ENCODE results near the gene AIF1L.
"Not testable (repeated sequence)": the region's sequence is repeated elsewhere in the genome, so short reads cannot be mapped to it uniquely, and the experiment has no call there.

The AIF1L gene

DNA sequence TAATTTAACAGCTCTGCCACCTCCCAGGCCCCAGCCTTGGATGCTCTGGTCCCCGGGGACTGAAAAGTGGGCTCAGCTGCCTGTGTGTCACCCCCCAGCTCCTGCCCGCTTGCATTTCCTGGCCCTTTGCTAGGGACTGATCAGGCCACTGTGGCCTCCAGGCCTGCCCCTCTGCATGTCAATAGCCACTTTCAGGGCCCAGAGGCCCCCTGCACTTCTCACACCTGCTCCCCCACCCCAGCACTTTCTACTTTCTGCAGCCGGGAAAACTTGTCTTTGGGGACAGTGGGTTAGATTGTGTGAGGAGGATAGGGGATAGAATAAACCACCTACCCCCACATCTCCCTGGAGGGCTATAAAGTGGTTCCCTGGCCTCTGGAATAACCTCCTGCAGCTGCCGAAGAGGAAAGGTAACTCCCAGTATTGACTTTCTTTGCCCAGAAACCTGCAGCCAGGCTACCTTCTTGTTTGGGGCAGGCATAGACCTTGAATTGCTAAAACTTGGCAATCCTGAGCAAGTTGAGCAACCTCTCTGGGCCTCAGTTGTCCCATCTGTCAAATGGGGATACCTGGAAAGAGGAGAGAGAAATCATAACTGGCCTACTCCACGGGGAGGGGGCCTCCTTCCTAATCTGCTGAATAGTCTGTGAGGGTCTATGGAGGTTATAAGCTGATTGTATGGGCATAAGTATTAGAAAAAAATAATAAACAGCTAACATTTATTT, 7.8 kb downstream of the AIF1L start:
- H3K27me3 ChIP-seq (ENCODE audit: control insufficient read depth in 1 of 2, insufficient read depth in 2 of 2, low read length in 2 of 2), result no peaks in the 10 kb centered on the region
- no peak overlapping the region for H3K27ac ChIP-seq (ENCODE audit: low read depth, low read length)

DNA sequence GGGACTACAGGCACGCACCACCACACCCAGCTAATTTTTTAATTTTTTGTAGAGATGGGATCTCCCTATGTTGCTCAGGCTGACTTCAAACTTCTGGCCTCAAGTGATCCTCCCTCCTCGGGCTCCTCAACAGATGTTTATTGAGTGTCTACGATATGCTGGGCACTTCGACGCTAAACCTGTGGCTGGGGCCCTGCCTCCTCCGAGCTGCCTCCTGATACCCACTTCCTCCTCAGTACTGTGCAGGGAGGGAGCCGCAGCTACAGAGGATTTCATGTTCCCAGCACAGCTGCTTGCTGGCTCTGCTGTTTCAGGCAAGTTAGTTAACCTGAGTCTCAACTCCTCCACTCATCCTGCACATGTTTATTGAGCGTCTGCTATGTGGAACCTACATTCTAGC, 9.6 kb downstream of the AIF1L start:
- Histone ChIP-seq H3K9me3 (ENCODE audit: low read length) (no peaks in the 10 kb centered on the region), H3K27ac (ENCODE audit: low read depth, low read length) (no peak overlapping the region), H3K9ac (ENCODE audit: low read length) (no peak overlapping the region), H3K27me3 (ENCODE audit: control insufficient read depth in 1 of 2, insufficient read depth in 2 of 2, low read length in 2 of 2) (no peaks in the 10 kb centered on the region), H3K4me3 (ENCODE audit: low read depth in 1 of 2, low read length in 2 of 2) (no peak overlapping the region), H3K4me1 (ENCODE audit: insufficient read depth, low read length) (no peaks in the 10 kb centered on the region), H3K36me3 (ENCODE audit: insufficient read depth, low read length) (no peaks in the 10 kb centered on the region)

More for the DNA sequence above, 7.8 kb downstream of the AIF1L start:
- Histone ChIP-seq H3K9me3 (ENCODE audit: low read length) (no peaks in the 10 kb centered on the region), H3K4me1 (ENCODE audit: insufficient read depth, low read length) (no peaks in the 10 kb centered on the region), H3K4me3 (ENCODE audit: low read depth in 1 of 2, low read length in 2 of 2) (no peak overlapping the region), H3K9ac (ENCODE audit: low read length) (no peak overlapping the region), H3K36me3 (ENCODE audit: insufficient read depth, low read length) (no peaks in the 10 kb centered on the region)

DNA sequence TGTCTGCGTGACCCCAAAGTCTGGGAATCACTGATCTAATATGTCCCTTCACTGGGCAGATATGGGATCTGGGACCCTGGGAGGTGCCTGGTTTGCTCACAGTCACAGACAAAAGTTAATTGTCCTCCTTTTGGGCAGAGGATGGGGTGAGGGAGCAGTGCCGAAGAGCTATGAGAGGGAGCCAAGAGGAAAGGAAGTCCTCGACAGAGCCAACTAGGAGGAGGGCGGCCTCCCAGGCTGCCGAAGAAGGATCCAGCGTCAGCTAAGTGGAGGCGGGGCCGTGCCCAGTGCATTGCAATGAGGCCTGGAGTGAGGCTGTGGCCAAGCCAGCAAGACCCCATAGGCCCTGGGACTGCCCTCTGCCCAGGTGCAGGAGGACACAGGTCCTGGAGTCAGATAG, 11.4 kb downstream of the AIF1L start:
- Histone ChIP-seq H3K4me3 (ENCODE audit: low read depth in 1 of 2, low read length in 2 of 2) (no peak overlapping the region), H3K4me1 (ENCODE audit: insufficient read depth, low read length) (no peaks in the 10 kb centered on the region), H3K27me3 (ENCODE audit: control insufficient read depth in 1 of 2, insufficient read depth in 2 of 2, low read length in 2 of 2) (no peaks in the 10 kb centered on the region), H3K9ac (ENCODE audit: low read length) (no peak overlapping the region), H3K27ac (ENCODE audit: low read depth, low read length) (no peak overlapping the region), H3K36me3 (ENCODE audit: insufficient read depth, low read length) (no peaks in the 10 kb centered on the region), H3K9me3 (ENCODE audit: low read length) (no peaks in the 10 kb centered on the region)

DNA sequence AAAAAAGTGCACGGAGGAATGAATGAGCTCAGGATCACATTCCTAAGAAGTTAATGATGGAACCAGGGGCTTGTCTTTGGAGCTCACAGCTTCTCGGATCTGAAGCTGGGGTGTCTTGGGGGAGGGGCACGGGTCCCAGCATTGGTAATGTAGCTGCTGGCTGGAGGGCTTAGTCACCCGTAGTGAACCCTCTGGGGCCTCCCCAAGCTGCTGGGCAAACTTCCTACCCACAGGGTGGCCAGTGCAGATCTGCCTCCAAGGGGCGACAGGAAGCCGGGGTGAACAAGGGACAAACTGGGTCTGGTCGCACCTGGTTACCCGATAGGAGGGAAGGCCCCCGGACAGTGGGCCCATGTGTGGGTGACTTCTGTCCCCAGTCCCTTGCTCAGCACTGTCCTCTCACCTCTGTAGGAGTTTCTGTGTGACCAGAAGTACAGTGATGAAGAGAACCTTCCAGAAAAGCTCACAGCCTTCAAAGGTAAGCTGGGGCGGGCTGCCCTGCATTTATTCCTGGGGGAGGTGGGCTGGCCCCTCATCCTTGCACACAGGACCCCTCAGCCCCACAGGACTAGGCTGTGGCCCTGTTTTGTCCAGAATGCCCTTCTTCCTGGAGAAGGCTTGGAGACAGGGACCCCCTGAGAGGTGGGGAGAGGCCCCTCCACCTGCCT, 15.0 kb downstream of the AIF1L start:
- no peaks in the 10 kb centered on the region for H3K4me1 ChIP-seq (ENCODE audit: insufficient read depth, low read length)
- no peaks in the 10 kb centered on the region for H3K36me3 ChIP-seq (ENCODE audit: insufficient read depth, low read length)
- H3K9ac ChIP-seq (ENCODE audit: low read length), result no peak overlapping the region
- H3K4me3 ChIP-seq (ENCODE audit: low read depth in 1 of 2, low read length in 2 of 2), result no peak overlapping the region
- H3K27ac ChIP-seq (ENCODE audit: low read depth, low read length), result no peak overlapping the region
- no peaks in the 10 kb centered on the region for H3K9me3 ChIP-seq (ENCODE audit: low read length)
- H3K27me3 ChIP-seq (ENCODE audit: control insufficient read depth in 1 of 2, insufficient read depth in 2 of 2, low read length in 2 of 2), result no peaks in the 10 kb centered on the region

DNA sequence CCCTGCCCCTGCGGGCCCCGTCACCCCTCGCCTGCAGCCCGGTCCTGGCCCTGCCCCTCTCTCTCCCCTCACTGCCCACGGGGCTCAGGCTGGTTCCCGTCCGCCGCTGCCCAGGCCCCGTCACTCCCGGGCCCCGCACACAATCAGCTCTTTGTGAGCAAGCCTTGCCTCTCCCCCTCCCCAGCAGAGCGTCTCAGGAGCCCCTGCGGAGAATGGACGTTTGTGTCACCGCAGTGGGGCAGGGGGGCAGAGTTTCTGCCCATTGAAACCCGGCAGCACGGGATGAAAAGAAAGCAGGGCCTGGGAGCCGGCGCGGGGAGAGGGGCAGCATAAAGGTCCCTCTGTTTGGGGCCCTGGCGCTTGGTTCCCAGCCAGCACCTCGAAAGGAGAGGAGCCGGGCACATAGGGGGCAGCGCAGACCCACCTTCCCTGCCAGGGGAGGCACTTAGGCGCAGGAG, 15.6 kb downstream of the AIF1L start:
- Histone ChIP-seq H3K36me3 (ENCODE audit: insufficient read depth, low read length) (no peaks in the 10 kb centered on the region), H3K9me3 (ENCODE audit: low read length) (no peaks in the 10 kb centered on the region), H3K9ac (ENCODE audit: low read length) (no peak overlapping the region), H3K27me3 (ENCODE audit: control insufficient read depth in 1 of 2, insufficient read depth in 2 of 2, low read length in 2 of 2) (no peaks in the 10 kb centered on the region), H3K4me1 (ENCODE audit: insufficient read depth, low read length) (no peaks in the 10 kb centered on the region), H3K27ac (ENCODE audit: low read depth, low read length) (no peak overlapping the region), H3K4me3 (ENCODE audit: low read depth in 1 of 2, low read length in 2 of 2) (no peak overlapping the region)

DNA sequence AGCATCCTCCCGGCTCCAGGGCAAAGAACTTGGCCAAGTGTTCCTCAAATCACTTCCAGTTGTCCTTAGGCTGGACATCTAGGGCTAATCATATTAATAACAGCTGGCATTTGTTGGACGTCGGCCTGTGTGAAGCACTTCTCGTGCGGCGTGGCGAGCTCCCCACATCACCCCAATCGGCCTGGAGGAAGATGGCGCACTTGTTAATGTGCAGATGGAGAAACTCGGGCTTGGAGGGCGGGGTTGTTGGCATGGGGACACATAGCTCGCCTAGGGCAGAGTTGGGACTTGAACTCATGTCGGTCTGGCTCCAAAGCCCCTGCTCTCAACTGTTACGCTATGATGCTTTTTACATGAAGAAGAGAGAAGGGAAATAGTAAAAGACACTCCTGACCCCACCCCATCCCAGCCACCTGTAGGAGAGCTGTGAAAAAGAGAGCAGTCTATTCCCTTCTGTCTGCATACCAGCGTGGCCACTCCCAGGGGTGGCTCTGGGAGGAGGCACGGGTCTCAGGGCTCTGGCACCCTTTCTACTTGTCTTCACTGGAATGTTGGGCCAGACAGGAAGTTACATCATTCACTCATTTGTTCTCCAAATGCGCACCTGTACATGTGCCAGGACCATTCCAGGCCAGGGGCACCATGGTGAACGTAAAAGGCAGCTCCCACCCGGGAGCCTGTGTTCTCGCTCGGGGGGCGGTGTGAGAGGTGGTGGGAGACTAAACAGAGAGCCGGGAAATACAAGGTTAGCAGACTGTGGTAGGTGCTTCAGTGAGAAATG, 16.2 kb downstream of the AIF1L start:
- no peaks in the 10 kb centered on the region for H3K9me3 ChIP-seq (ENCODE audit: low read length)
- no peaks in the 10 kb centered on the region for H3K27me3 ChIP-seq (ENCODE audit: control insufficient read depth in 1 of 2, insufficient read depth in 2 of 2, low read length in 2 of 2)
- H3K27ac ChIP-seq (ENCODE audit: low read depth, low read length), result no peak overlapping the region
- no peaks in the 10 kb centered on the region for H3K4me1 ChIP-seq (ENCODE audit: insufficient read depth, low read length)
- no peaks in the 10 kb centered on the region for H3K36me3 ChIP-seq (ENCODE audit: insufficient read depth, low read length)
- no peak overlapping the region for H3K9ac ChIP-seq (ENCODE audit: low read length)
- no peak overlapping the region for H3K4me3 ChIP-seq (ENCODE audit: low read depth in 1 of 2, low read length in 2 of 2)

DNA sequence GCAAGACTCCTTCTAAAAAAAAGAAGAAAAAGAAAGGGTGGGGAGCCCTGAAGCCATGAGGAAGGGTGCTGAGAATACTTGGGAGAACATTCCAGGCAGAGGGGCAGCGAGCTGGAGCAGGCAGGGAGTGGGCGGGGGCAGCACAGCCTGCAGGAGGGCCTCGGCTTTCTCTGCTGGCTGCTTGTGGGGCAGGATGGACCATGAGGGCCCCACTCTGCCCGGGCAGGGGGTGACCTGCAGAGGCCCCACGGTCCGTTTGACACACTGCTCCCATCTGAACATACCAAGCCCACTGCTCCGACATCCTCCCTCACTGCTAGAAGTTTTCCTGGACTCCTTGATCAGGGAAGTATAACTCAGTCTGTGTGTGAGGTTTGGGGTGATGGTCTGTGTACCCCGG, 17.3 kb downstream of the AIF1L start:
- no peaks in the 10 kb centered on the region for H3K4me1 ChIP-seq (ENCODE audit: insufficient read depth, low read length)
- H3K27ac ChIP-seq (ENCODE audit: low read depth, low read length), result no peak overlapping the region
- no peaks in the 10 kb centered on the region for H3K9me3 ChIP-seq (ENCODE audit: low read length)
- H3K27me3 ChIP-seq (ENCODE audit: control insufficient read depth in 1 of 2, insufficient read depth in 2 of 2, low read length in 2 of 2), result no peaks in the 10 kb centered on the region
- H3K36me3 ChIP-seq (ENCODE audit: insufficient read depth, low read length), result no peaks in the 10 kb centered on the region
- H3K9ac ChIP-seq (ENCODE audit: low read length), result no peak overlapping the region
- H3K4me3 ChIP-seq (ENCODE audit: low read depth in 1 of 2, low read length in 2 of 2), result no peak overlapping the region

DNA sequence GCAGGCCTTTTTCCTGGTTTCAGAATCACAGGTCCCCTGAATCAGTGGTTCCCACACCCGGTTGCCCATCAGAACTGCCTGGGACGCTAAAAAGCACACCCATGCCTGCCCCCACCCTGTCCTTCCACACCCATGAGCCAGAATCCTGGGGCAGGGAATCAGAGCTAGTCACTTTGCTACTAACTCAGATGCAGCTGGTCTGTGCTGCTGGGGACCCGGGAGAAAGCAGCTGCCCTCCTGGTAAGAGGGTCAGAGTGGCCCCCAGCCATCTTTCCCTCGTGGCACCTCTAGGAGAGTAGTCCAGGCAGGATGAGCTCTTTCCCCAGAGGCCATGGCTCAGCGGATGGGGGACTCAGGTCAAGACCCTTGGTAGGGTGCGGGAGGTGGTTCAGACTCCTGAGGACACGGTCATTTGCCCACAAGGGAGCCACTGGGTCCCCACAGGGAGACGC, 17.8 kb downstream of the AIF1L start:
- H3K4me3 ChIP-seq (ENCODE audit: low read depth in 1 of 2, low read length in 2 of 2), result no peak overlapping the region
- no peaks in the 10 kb centered on the region for H3K36me3 ChIP-seq (ENCODE audit: insufficient read depth, low read length)
- no peaks in the 10 kb centered on the region for H3K27me3 ChIP-seq (ENCODE audit: control insufficient read depth in 1 of 2, insufficient read depth in 2 of 2, low read length in 2 of 2)
- no peak overlapping the region for H3K27ac ChIP-seq (ENCODE audit: low read depth, low read length)
- no peak overlapping the region for H3K9ac ChIP-seq (ENCODE audit: low read length)
- H3K4me1 ChIP-seq (ENCODE audit: insufficient read depth, low read length), result no peaks in the 10 kb centered on the region
- no peaks in the 10 kb centered on the region for H3K9me3 ChIP-seq (ENCODE audit: low read length)

DNA sequence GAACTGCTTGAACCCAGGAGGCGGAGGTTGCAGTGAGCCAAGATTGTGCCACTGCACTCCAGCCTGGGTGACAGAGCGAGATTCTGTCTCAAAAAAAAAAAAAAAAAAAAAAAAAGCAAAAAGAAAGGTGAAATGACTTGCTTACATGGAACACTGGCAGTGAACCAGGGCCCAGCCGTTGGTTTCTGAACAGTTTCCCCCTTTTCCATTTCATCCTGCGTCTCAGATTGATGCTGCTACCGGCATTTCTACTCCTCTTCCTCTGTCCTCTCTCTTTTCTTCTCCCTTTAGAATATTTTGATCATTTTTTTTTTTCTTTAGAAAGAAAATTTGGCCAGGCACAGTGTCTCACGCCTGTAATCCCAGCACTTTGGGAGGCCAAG, 19.0 kb downstream of the AIF1L start:
- H3K4me3 ChIP-seq (ENCODE audit: low read depth in 1 of 2, low read length in 2 of 2); H3K9me3 ChIP-seq (ENCODE audit: low read length); H3K27me3 ChIP-seq (ENCODE audit: control insufficient read depth in 1 of 2, insufficient read depth in 2 of 2, low read length in 2 of 2); H3K4me1 ChIP-seq (ENCODE audit: insufficient read depth, low read length); H3K36me3 ChIP-seq (ENCODE audit: insufficient read depth, low read length); H3K9ac ChIP-seq (ENCODE audit: low read length); H3K27ac ChIP-seq (ENCODE audit: low read depth, low read length): not testable (repeated sequence)

DNA sequence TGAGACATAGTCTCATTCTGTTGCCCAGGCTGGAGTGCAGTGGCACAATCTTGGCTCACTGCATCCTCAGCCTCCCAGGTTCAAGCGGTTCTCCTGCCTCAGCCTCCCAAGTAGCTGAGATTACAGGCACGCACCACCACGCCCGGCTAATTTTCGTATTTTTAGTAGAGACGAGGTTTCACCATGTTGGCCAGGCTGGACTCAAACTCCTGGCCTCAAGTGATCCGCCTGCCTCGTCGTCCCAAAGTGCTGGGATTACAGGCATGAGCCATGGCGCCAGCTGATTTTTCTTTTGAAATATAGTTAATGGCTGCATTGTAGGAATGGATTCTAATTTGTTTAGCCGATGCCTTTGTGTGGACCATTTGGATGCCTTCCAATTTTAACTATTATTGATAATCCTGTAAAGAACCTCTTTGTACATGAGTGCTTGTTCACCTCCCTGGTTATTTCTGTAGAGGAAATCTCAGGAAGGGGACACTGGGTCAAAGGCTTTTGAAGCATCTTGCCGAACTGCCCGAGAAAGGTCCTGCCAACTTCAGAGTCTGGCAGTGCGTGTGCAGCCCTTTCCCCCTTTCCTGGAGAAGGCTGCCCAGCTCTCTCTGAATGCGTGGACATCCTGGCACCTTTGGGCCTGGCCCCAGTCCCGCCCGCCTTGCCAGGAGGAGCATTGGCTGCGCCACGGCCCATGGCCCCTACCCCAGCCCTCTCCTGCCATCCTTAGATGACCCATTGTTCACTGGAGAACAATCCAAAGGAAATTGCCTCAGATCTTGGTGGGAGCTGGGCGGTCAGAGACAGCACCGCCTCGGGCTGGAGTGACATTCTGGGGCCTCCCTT, 20.2 kb downstream of the AIF1L start:
- no peaks in the 10 kb centered on the region for H3K4me1 ChIP-seq (ENCODE audit: insufficient read depth, low read length)
- H3K36me3 ChIP-seq (ENCODE audit: insufficient read depth, low read length), result no peaks in the 10 kb centered on the region
- no peaks in the 10 kb centered on the region for H3K9me3 ChIP-seq (ENCODE audit: low read length)
- H3K27me3 ChIP-seq (ENCODE audit: control insufficient read depth in 1 of 2, insufficient read depth in 2 of 2, low read length in 2 of 2), result no peaks in the 10 kb centered on the region
- H3K4me3 ChIP-seq (ENCODE audit: low read depth in 1 of 2, low read length in 2 of 2), result no peak overlapping the region
- no peak overlapping the region for H3K27ac ChIP-seq (ENCODE audit: low read depth, low read length)
- H3K9ac ChIP-seq (ENCODE audit: low read length), result no peak overlapping the region
